Trophoblast cell (in vitro differentiated cells and primary cell): ENCODE results near the gene TAS1R1. TPM values are rescaled to one million over a fixed set of nuclear protein-coding genes. Genes with fewer than 3 reads are reported as not detected.

Experiments
- DNase-seq, 2 donors: peaks; one replicate each; pipeline ENCODE4 v3.0.0-alpha.2; 2016
- H2AFZ ChIP-seq: 2 replicates; pipeline ENCODE4 v1.6.1; 2013; ENCODE audit warnings: low read length, moderate library complexity, mild to moderate bottlenecking; ENCODE audit not compliant: insufficient read depth, poor library complexity
- H2AK5ac ChIP-seq: 2 replicates; pipeline ENCODE4 v1.6.1; 2013; ENCODE audit warnings: mild to moderate bottlenecking, low read length
- H2BK120ac ChIP-seq: 2 replicates; pipeline ENCODE4 v1.6.1; 2013; ENCODE audit warnings: low read length, mild to moderate bottlenecking, moderate library complexity; ENCODE audit not compliant: insufficient read depth, poor library complexity
- H2BK12ac ChIP-seq: 2 replicates; pipeline ENCODE4 v1.6.1; 2013; ENCODE audit warnings: mild to moderate bottlenecking, low read length, moderate library complexity
- H2BK5ac ChIP-seq: 2 replicates; pipeline ENCODE4 v1.6.1; 2013; ENCODE audit warnings: low read length, low read depth, moderate library complexity, mild to moderate bottlenecking; ENCODE audit not compliant: poor library complexity
- H3K14ac ChIP-seq: 2 replicates; pipeline ENCODE4 v1.6.1; 2013; ENCODE audit warnings: mild to moderate bottlenecking, low read length
- H3K18ac ChIP-seq: 2 replicates; pipeline ENCODE4 v1.6.1; 2013; ENCODE audit warnings: mild to moderate bottlenecking, low read length
- H3K23ac ChIP-seq: 2 replicates; pipeline ENCODE4 v1.6.1; 2013; ENCODE audit warnings: low read length
- H3K27ac ChIP-seq: 2 replicates; pipeline ENCODE4 v1.5.1; 2013; ENCODE audit warnings: low read depth, mild to moderate bottlenecking, inconsistent platforms, low read length, moderate library complexity
- H3K27me3 ChIP-seq: 2 replicates; pipeline ENCODE4 v1.6.1; 2013; ENCODE audit warnings: inconsistent platforms, mild to moderate bottlenecking, low read length, moderate library complexity; ENCODE audit not compliant: insufficient read depth
- H3K36me3 ChIP-seq, 2 experiments: 1 replicate in 1 of 2; 2 replicates in 1 of 2; pipeline ENCODE4 v1.6.1; 2013; ENCODE audit warnings: low read length in 2 of 2, mild to moderate bottlenecking in 2 of 2, moderate library complexity in 1 of 2; ENCODE audit not compliant: insufficient read depth in 2 of 2, control insufficient read depth in 1 of 2
- H3K4ac ChIP-seq: 2 replicates; pipeline ENCODE4 v1.6.1; 2013; ENCODE audit warnings: low read depth, mild to moderate bottlenecking, low read length, moderate library complexity
- H3K4me1 ChIP-seq, 2 experiments: 1 replicate in 1 of 2; 2 replicates in 1 of 2; pipeline ENCODE4 v1.6.1; 2013; ENCODE audit warnings: low read length in 2 of 2, mild to moderate bottlenecking in 2 of 2, moderate library complexity in 1 of 2; ENCODE audit not compliant: insufficient read depth in 2 of 2, control insufficient read depth in 1 of 2
- H3K4me2 ChIP-seq: 2 replicates; pipeline ENCODE4 v1.6.1; 2013; ENCODE audit warnings: inconsistent platforms, mild to moderate bottlenecking, low read length, moderate library complexity
- H3K4me3 ChIP-seq: 2 replicates; pipeline ENCODE4 v1.5.1; 2013; ENCODE audit warnings: mild to moderate bottlenecking, low read depth, low read length, inconsistent platforms
- H3K79me1 ChIP-seq: one replicate; pipeline ENCODE4 v1.6.1; 2013; ENCODE audit warnings: low read length
- H3K79me2 ChIP-seq: 2 replicates; pipeline ENCODE4 v1.6.1; 2013; ENCODE audit warnings: low read length, mild to moderate bottlenecking; ENCODE audit not compliant: control insufficient read depth, insufficient read depth, poor library complexity
- H3K9ac ChIP-seq: 2 replicates; pipeline ENCODE4 v1.6.1; 2013; ENCODE audit warnings: mild to moderate bottlenecking, low read length
- H3K9me3 ChIP-seq: 2 replicates; pipeline ENCODE4 v1.6.1; 2013; ENCODE audit warnings: low read depth, mild to moderate bottlenecking, control low read depth, inconsistent platforms, low read length; ENCODE audit not compliant: insufficient read depth
- H4K12ac ChIP-seq: 2 replicates; pipeline ENCODE4 v1.6.1; 2013; ENCODE audit warnings: low read depth, mild to moderate bottlenecking, low read length, moderate library complexity
- H4K8ac ChIP-seq: 2 replicates; pipeline ENCODE4 v1.6.1; 2013; ENCODE audit warnings: low read depth, mild to moderate bottlenecking, low read length, moderate library complexity
- H4K91ac ChIP-seq: one replicate; pipeline ENCODE4 v1.6.1; 2013; ENCODE audit warnings: low read depth, mild to moderate bottlenecking, low read length, moderate library complexity
- WGBS: extraction: QIAGEN DNeasy Blood & Tissue Kit; methylation state at CpG from one replicate; pipeline ENCODE4 v1.1.7; 2013; ENCODE audit warnings: missing lambda C conversion rate; ENCODE audit not compliant: insufficient read length, insufficient coverage; ENCODE audit errors: extremely low coverage; 5-methylcytosine and 5-hydroxymethylcytosine counted together
- polyA plus RNA-seq: library from polyadenylated mRNA; stranded (reverse); fragments of 200-250 nt; gene quantifications from 2 replicates; pipeline ENCODE4 v1.2.3, GENCODE V29; 2013

TAS1R1 gene
- polyA plus RNA-seq = not detected in 2 replicates

- H4K91ac ChIP-seq = peak within 1 kb of the TSS; percentile 71
- peak within 1 kb of the TSS; percentile 98 for H3K4me3 ChIP-seq
- peak within 1 kb of the TSS; percentile 96 for H3K4me2 ChIP-seq
- H3K36me3 ChIP-seq = peaks cover 3 to 6% of the 10 kb centered on the region in 2 experiments
- H3K27me3 ChIP-seq = no peaks in the 10 kb centered on the region
- peaks cover 8% of the 10 kb centered on the region for H3K79me2 ChIP-seq
- peak within 1 kb of the TSS; percentile 64 for H3K4ac ChIP-seq
- H2BK120ac ChIP-seq = no peak within 1 kb of the TSS
- peaks cover 2% of the 10 kb centered on the region for H3K79me1 ChIP-seq
- H2AK5ac ChIP-seq = no peak within 1 kb of the TSS
- H3K9me3 ChIP-seq = peaks cover 2% of the 10 kb centered on the region
- H2AFZ ChIP-seq = peak within 1 kb of the TSS; percentile 86
- no peak within 1 kb of the TSS for H2BK12ac ChIP-seq
- peak within 1 kb of the TSS; percentile 87 for H3K18ac ChIP-seq
- peak within 1 kb of the TSS; percentile 97 for H4K8ac ChIP-seq
- H3K23ac ChIP-seq = no peak within 1 kb of the TSS
- no CpG with 5 or more reads among the region's 19 CpGs for WGBS
- H3K9ac ChIP-seq = peak within 1 kb of the TSS; percentile 100
- no peak within 1 kb of the TSS for H3K27ac ChIP-seq
- peak within 1 kb of the TSS; percentile 82 for H4K12ac ChIP-seq
- peak within 1 kb of the TSS; percentile 71 for H3K14ac ChIP-seq
- H2BK5ac ChIP-seq = peak within 1 kb of the TSS; percentile 82
- peaks cover 3% of the 10 kb centered on the region in 2 experiments for H3K4me1 ChIP-seq
- DNase-seq = no peak
These were observed at the start of gene TAS1R1 for GRCh38 chr1:6554907-6555778. TSS of gene TAS1R1 (plus strand) at chr1:6555307. CDS start at chr1:6555374, 67 bp downstream.

DNA sequence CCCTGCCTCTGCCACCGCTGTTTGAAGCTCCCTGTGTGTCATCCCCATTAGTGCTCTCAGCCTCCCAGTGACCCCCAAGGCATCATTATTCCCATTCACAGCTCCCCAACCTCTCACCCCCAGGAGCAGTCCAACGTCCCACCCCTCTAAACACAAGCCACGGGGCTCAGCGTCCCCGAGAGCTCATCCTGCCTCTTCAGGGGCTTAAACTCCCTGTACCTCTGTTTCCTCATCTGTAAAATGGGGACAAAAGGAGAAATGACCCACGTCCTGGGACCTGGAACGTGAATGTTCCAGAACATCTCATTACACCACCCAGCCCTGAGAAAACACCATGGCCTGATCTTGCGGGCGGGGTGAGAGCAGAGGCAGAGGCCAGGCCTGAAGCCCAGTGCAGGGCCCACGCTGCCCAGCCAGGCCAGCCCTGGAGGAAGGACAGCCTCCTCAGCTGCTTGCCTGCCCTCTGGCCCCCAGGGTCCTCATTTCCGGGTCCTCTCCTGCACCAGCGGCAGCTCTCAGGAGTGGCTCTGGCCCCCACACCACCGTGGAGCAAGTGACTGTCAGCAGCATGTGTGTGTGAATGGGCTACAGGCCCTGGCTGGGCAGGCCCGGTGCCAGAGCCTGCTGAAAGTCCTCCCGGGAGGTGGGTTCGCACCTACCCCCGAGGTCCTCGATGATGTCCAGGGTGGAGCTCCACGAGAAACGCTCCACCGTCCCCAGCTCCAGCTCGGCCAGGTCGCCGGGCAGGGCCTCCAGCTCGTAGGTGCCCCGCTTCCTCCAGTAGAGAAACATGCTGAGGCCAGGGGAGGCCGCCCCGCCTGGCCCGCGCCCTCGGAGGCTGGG is 49.5 kb upstream of the TAS1R1 start:
- no peak overlapping the region for H4K8ac ChIP-seq
- no peak overlapping the region for H2AFZ ChIP-seq
- H3K27me3 ChIP-seq = no peaks in the 10 kb centered on the region
- no peaks in the 10 kb centered on the region for H3K79me2 ChIP-seq
- H3K4me2 ChIP-seq = no peak overlapping the region
- peaks cover 2% of the 10 kb centered on the region for H3K9me3 ChIP-seq
- no peaks in the 10 kb centered on the region for H3K36me3 ChIP-seq
- H3K4me3 ChIP-seq = no peak overlapping the region
- peak overlapping the region; percentile 10 for H2BK12ac ChIP-seq
- H3K9ac ChIP-seq = no peak overlapping the region
- DNase-seq = no peak
- peaks cover 11% of the 10 kb centered on the region for H3K79me1 ChIP-seq
- H3K27ac ChIP-seq = no peak overlapping the region
- H4K91ac ChIP-seq = peak overlapping the region; percentile 72
- no peak overlapping the region for H3K23ac ChIP-seq
- peak overlapping the region; percentile 2 for H3K14ac ChIP-seq
- peak overlapping the region; percentile 84 for H2AK5ac ChIP-seq
- H2BK5ac ChIP-seq = no peak overlapping the region
- no CpG with 5 or more reads among the region's 31 CpGs for WGBS
- H3K4me1 ChIP-seq = peaks cover 14 to 19% of the 10 kb centered on the region in 2 experiments
- H3K4ac ChIP-seq = no peak overlapping the region
- peak overlapping the region; percentile 41 for H2BK120ac ChIP-seq
- peak overlapping the region; percentile 34 for H4K12ac ChIP-seq
- H3K18ac ChIP-seq = peak overlapping the region; percentile 18

- peaks cover 11% of the 10 kb centered on the region for H3K79me1 ChIP-seq
These were observed 48.7 kb upstream of the TAS1R1 start for GRCh38 chr1:6506210-6507036.

DNA sequence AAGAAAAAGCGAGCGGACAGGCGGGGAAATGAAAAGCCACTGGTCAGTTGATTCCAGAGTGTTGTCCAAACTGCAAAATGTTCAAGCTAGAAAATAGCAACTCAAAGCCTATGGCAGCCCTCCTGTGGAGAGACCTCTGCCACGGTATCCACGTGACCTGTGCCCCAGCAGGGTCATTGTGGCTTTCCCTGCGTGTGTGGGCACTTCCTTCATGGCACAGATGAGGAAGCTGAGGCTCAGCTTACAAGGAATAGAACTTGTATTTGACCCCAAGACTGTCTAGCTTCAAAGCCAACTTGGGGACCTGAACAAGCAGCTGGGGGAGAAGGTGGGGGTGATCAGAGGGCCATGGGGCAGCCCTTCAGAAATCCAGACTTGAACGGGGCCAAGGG is 48.1 kb upstream of the TAS1R1 start:
- H2BK5ac ChIP-seq = no peak overlapping the region
- no peak for DNase-seq
- H3K27ac ChIP-seq = no peak overlapping the region
- no peak overlapping the region for H2BK12ac ChIP-seq
- peak overlapping the region; percentile 19 for H3K14ac ChIP-seq
- H4K8ac ChIP-seq = no peak overlapping the region
- H2AK5ac ChIP-seq = peak overlapping the region; percentile 88
- H3K79me2 ChIP-seq = peaks cover 3% of the 10 kb centered on the region
- H3K9me3 ChIP-seq = peaks cover 2% of the 10 kb centered on the region
- H3K23ac ChIP-seq = no peak overlapping the region
- no peak overlapping the region for H3K4ac ChIP-seq
- no peaks in the 10 kb centered on the region for H3K36me3 ChIP-seq
- H2AFZ ChIP-seq = no peak overlapping the region
- no peak overlapping the region for H3K9ac ChIP-seq
- no peaks in the 10 kb centered on the region for H3K27me3 ChIP-seq
- no CpG with 5 or more reads among the region's 7 CpGs for WGBS
- no peak overlapping the region for H3K4me2 ChIP-seq
- H3K4me3 ChIP-seq = no peak overlapping the region
- peak overlapping the region; percentile 30 for H2BK120ac ChIP-seq
- peaks cover 17% of the 10 kb centered on the region for H3K79me1 ChIP-seq
- H3K4me1 ChIP-seq = peaks cover 16 to 20% of the 10 kb centered on the region in 2 experiments
- no peak overlapping the region for H3K18ac ChIP-seq
- no peak overlapping the region for H4K12ac ChIP-seq
- peak overlapping the region; percentile 59 for H4K91ac ChIP-seq

More at GRCh38 chr1:6506210-6507036, 48.7 kb upstream of the TAS1R1 start:
- Histone ChIP-seq H3K9ac (no peak overlapping the region), H3K14ac (no peak overlapping the region), H3K79me2 (no peaks in the 10 kb centered on the region), H2BK120ac (peak overlapping the region; percentile 41), H2BK12ac (peak overlapping the region; percentile 19), H3K27ac (no peak overlapping the region), H4K91ac (peak overlapping the region; percentile 72), H3K9me3 (peaks cover 2% of the 10 kb centered on the region), H3K4ac (no peak overlapping the region), H3K36me3 (no peaks in the 10 kb centered on the region), H3K27me3 (no peaks in the 10 kb centered on the region), H3K4me1 (peaks cover 12 to 17% of the 10 kb centered on the region in 2 experiments), H2BK5ac (no peak overlapping the region), H3K4me2 (no peak overlapping the region), H3K23ac (no peak overlapping the region), H2AK5ac (peak overlapping the region; percentile 67), H2AFZ (no peak overlapping the region), H3K4me3 (no peak overlapping the region), H4K12ac (peak overlapping the region; percentile 5), H4K8ac (peak overlapping the region; percentile 15), H3K18ac (peak overlapping the region; percentile 30)
- no CpG with 5 or more reads among the region's 31 CpGs for WGBS
- DNase-seq = no peak
